ENCODE data around the gene GABRR2.

The GABRR2 gene

DNA sequence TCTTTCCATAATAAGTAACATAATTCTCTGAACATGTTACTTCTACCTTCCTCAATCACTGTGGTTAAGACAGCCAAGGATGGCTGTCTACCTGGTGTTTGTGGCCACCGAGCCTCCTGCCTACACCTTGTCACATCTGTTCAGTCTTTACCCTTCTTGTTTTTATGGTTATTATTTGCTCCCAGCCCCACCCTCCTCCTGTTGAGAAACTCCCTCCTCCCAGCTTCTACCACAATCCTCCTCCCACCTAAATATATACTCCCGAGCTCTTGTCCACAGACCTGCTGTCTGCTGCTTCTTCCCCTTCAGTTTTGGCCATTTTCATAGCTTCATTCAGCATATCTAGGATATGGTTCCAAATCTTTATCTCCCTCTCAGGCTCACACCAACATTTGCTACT, 62.2 kb downstream of the GABRR2 start:
- TF ChIP-seq, protein P1, sequence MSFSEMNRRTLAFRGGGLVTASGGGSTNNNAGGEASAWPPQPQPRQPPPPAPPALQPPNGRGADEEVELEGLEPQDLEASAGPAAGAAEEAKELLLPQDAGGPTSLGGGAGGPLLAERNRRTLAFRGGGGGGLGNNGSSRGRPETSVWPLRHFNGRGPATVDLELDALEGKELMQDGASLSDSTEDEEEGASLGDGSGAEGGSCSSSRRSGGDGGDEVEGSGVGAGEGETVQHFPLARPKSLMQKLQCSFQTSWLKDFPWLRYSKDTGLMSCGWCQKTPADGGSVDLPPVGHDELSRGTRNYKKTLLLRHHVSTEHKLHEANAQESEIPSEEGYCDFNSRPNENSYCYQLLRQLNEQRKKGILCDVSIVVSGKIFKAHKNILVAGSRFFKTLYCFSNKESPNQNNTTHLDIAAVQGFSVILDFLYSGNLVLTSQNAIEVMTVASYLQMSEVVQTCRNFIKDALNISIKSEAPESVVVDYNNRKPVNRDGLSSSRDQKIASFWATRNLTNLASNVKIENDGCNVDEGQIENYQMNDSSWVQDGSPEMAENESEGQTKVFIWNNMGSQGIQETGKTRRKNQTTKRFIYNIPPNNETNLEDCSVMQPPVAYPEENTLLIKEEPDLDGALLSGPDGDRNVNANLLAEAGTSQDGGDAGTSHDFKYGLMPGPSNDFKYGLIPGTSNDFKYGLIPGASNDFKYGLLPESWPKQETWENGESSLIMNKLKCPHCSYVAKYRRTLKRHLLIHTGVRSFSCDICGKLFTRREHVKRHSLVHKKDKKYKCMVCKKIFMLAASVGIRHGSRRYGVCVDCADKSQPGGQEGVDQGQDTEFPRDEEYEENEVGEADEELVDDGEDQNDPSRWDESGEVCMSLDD (tag by site-specific recombination; IDR thresholded peaks at IDR 0.05) = no peak
- TF ChIP-seq BCL11A (tag by site-specific recombination; IDR thresholded peaks at IDR 0.05; ENCODE audit: low read depth) = no peak
- no peak for TF ChIP-seq ZNF48 (tag by site-specific recombination; IDR thresholded peaks at IDR 0.05)
- no peak for TF ChIP-seq ZEB2 (tag by site-specific recombination; IDR thresholded peaks at IDR 0.05)
- no peak for TF ChIP-seq ZNF324 (tag by site-specific recombination; IDR thresholded peaks at IDR 0.05)
- TF ChIP-seq ZNF19 (tag by site-specific recombination; IDR thresholded peaks at IDR 0.05; ENCODE audit: low read depth) = no peak
- TF ChIP-seq, protein P2, sequence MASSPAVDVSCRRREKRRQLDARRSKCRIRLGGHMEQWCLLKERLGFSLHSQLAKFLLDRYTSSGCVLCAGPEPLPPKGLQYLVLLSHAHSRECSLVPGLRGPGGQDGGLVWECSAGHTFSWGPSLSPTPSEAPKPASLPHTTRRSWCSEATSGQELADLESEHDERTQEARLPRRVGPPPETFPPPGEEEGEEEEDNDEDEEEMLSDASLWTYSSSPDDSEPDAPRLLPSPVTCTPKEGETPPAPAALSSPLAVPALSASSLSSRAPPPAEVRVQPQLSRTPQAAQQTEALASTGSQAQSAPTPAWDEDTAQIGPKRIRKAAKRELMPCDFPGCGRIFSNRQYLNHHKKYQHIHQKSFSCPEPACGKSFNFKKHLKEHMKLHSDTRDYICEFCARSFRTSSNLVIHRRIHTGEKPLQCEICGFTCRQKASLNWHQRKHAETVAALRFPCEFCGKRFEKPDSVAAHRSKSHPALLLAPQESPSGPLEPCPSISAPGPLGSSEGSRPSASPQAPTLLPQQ (tag by site-specific recombination; IDR thresholded peaks at IDR 0.05) = no peak
- Histone ChIP-seq H3K4me3 (ENCODE audit: low read depth, low read length) (no peak overlapping the region), H3K9me3 (ENCODE audit: control insufficient read depth, insufficient read depth, low read depth, low read length) (no peaks in the 10 kb centered on the region), H3K36me3 (ENCODE audit: control insufficient read depth in 2 of 2, insufficient read depth in 1 of 2, low read length in 2 of 2) (no peaks in the 10 kb centered on the region), H3K4me1 (ENCODE audit: control insufficient read depth, insufficient read depth, low read length) (no peaks in the 10 kb centered on the region), H3K27ac (ENCODE audit: extremely low read depth, low read depth, low read length) (no peak overlapping the region)
- POLR2A ChIA-PET = interaction anchor here (0.6 kb wide), 1 partner anchor 43 kb away, joined by 8 read pairs; no protein-coding TSS in a partner anchor
- CTCF ChIA-PET = interaction anchor here (1.0 to 1.1 kb wide), 2 partner anchors 28 to 141 kb away, joined by 3 read pairs; no protein-coding TSS in a partner anchor

DNA sequence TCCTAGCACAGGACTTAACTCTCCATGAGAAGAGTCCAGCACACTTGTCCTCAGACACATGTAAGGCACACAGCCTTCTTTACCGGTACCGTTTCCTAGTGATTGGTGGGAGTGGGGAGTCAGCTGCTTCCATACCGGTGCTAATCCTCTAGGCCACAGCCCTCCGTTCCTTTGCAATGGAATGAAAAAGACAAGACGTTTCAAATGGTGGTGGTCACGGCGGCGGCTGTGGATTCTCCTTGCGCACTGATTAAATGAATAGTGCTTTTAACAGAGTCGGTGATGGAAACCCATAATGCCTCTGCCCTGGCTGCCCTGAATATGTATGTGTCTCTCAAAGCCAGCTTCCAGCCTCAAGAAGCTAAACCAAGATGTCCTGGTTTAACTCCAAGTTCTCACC, 63.1 kb downstream of the GABRR2 start:
- CTCF ChIA-PET = interaction anchor here (0.5 to 1.1 kb wide), 2 partner anchors 29 to 116 kb away, joined by 3 read pairs; no protein-coding TSS in a partner anchor
- H3K9me3 ChIP-seq (ENCODE audit: control insufficient read depth, insufficient read depth, low read depth, low read length) = no peaks in the 10 kb centered on the region
- POLR2A ChIA-PET = no interaction called here
- H3K4me3 ChIP-seq (ENCODE audit: low read depth, low read length) = no peak overlapping the region
- no peak overlapping the region for H3K27ac ChIP-seq (ENCODE audit: extremely low read depth, low read depth, low read length)
- no peaks in the 10 kb centered on the region for H3K36me3 ChIP-seq (ENCODE audit: control insufficient read depth in 2 of 2, insufficient read depth in 1 of 2, low read length in 2 of 2)
- no peaks in the 10 kb centered on the region for H3K4me1 ChIP-seq (ENCODE audit: control insufficient read depth, insufficient read depth, low read length)
- TF ChIP-seq, protein P3, sequence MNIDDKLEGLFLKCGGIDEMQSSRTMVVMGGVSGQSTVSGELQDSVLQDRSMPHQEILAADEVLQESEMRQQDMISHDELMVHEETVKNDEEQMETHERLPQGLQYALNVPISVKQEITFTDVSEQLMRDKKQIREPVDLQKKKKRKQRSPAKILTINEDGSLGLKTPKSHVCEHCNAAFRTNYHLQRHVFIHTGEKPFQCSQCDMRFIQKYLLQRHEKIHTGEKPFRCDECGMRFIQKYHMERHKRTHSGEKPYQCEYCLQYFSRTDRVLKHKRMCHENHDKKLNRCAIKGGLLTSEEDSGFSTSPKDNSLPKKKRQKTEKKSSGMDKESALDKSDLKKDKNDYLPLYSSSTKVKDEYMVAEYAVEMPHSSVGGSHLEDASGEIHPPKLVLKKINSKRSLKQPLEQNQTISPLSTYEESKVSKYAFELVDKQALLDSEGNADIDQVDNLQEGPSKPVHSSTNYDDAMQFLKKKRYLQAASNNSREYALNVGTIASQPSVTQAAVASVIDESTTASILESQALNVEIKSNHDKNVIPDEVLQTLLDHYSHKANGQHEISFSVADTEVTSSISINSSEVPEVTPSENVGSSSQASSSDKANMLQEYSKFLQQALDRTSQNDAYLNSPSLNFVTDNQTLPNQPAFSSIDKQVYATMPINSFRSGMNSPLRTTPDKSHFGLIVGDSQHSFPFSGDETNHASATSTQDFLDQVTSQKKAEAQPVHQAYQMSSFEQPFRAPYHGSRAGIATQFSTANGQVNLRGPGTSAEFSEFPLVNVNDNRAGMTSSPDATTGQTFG (tag by site-specific recombination; IDR thresholded peaks at IDR 0.05; ENCODE audit: borderline replicate concordance) = no peak
- TF ChIP-seq ZNF544 (tag by site-specific recombination; IDR thresholded peaks at IDR 0.05) (no peak), HOXD13 (CRISPR knock-in tag; IDR thresholded peaks at IDR 0.05; ENCODE audit: borderline replicate concordance) (no peak), ZNF514 (tag by site-specific recombination; IDR thresholded peaks at IDR 0.05) (no peak), ZNF121 (tag by site-specific recombination; IDR thresholded peaks at IDR 0.05) (no peak), SETDB1 (IDR thresholded peaks at IDR 0.05; ENCODE audit: insufficient read length, low read length) (no peak), ZNF341 (tag by site-specific recombination; IDR thresholded peaks at IDR 0.05; ENCODE audit: low read depth) (no peak), GLI2 (tag by site-specific recombination; IDR thresholded peaks at IDR 0.05; ENCODE audit: borderline replicate concordance, low read depth) (no peak), ZBTB20 (tag by site-specific recombination; IDR thresholded peaks at IDR 0.05) (no peak), ZNF792 (tag by site-specific recombination; IDR thresholded peaks at IDR 0.05) (no peak)
- TF ChIP-seq, protein P4, sequence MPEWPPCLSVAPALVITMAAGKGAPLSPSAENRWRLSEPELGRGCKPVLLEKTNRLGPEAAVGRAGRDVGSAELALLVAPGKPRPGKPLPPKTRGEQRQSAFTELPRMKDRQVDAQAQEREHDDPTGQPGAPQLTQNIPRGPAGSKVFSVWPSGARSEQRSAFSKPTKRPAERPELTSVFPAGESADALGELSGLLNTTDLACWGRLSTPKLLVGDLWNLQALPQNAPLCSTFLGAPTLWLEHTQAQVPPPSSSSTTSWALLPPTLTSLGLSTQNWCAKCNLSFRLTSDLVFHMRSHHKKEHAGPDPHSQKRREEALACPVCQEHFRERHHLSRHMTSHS (tag by site-specific recombination; IDR thresholded peaks at IDR 0.05) = no peak
